Adrenal gland (tissue), 12 donors: ENCODE measurements around the gene MSH5. TPM values are rescaled to one million over a fixed set of nuclear protein-coding genes. Genes with fewer than 3 reads are reported as not detected.

Experiments used
- DNase-seq, 7 donors: peaks; one replicate each; pipeline ENCODE4 v3.0.0-alpha.2; 2019 to 2020
- H3K27ac ChIP-seq, 5 donors: fragments of 200-600 bp; sonication (generic) in 4 of 5; 1 replicate in 3 of 5; 2 replicates in 2 of 5; pipeline versions ENCODE4 v1.5.1 to v1.8.0; 2016 to 2020; ENCODE audit warnings: mild to moderate bottlenecking in 1 of 5
- H3K27me3 ChIP-seq: fragments of 200-600 bp; 2 replicates; pipeline ENCODE4 v1.8.0; 2021
- H3K36me3 ChIP-seq, 2 donors: fragments of 200-600 bp; replicated peaks in 1 of 2; 1 replicate in 1 of 2; 2 replicates in 1 of 2; pipeline versions ENCODE4 v1.5.1 to v1.8.0; 2018 to 2022
- H3K4me1 ChIP-seq, 2 donors: fragments of 200-600 bp; replicated peaks in 1 of 2; 1 replicate in 1 of 2; 2 replicates in 1 of 2; pipeline versions ENCODE4 v1.5.1 to v1.8.0; 2018 to 2021
- H3K4me3 ChIP-seq, 4 donors: fragments of 200-600 bp; sonication (generic) in 3 of 4; one replicate each; pipeline ENCODE4 v1.5.1; 2016 to 2018
- H3K9me3 ChIP-seq, 3 donors: fragments of 200-600 bp; sonication (generic) in 1 of 3; replicated peaks in 1 of 3; 1 replicate in 2 of 3; 2 replicates in 1 of 3; pipeline versions ENCODE4 v1.5.1 to v1.8.0; 2016 to 2021
- CTCF ChIP-seq, 6 experiments: fragments of 450-650 bp in 4 of 6; fragments of 200-600 bp in 2 of 6; sonication (generic) in 1 of 6; IDR thresholded peaks; 1 replicate in 5 of 6; 2 replicates in 1 of 6; pipeline versions ENCODE4 v1.5.1 to v1.8.0; 2016 to 2021; ENCODE audit warnings: antibody characterized with exemption in 6 of 6, mild to moderate bottlenecking in 2 of 6, moderate library complexity in 1 of 6
- POLR2A ChIP-seq, 2 donors: fragments of 450-650 bp; IDR thresholded peaks; one replicate each; pipeline ENCODE4 v1.6.1; 2017; ENCODE audit warnings: antibody characterized with exemption in 2 of 2, mild to moderate bottlenecking in 2 of 2, moderate library complexity in 1 of 2
- WGBS, 4 donors: extraction: QIAGEN DNeasy Blood & Tissue Kit in 2 of 4; methylation state at CpG; one replicate each; pipeline versions ENCODE4 v1.1.5 to v1.1.7; 2013 to 2017; 5-methylcytosine and 5-hydroxymethylcytosine counted together
- intact Hi-C, 2 donors: fragments of 100-400 bp; cut with DNase I; formaldehyde crosslinking; loops; one replicate each; pipeline versions ENCODE4 v1.14.1 to v1.15.0; 2022 to 2023
- polyA plus RNA-seq, 3 donors: library from polyadenylated mRNA; stranded (reverse); fragments of 200-250 nt in 2 of 3; fragments of 350-450 nt in 1 of 3; fragmentation: Illumina TruSeq in 1 of 3; extraction: RNeasy Lipid Tissue Mini Kit (QIAGEN cat#74804) in 1 of 3; gene quantifications; one replicate each; pipeline ENCODE4 v1.2.3, GENCODE V29; 2013 to 2014
- total RNA-seq, 9 donors: library from RNA; depleted of rRNA in 4 of 9; stranded (reverse); fragments of >200 nt in 4 of 9; fragments of 120-200 nt in 1 of 9; fragmentation: NEBNext Ultra II Directional in 1 of 9; extraction: Animal tissue kit (Norgen Biotek cat#: 25700) in 1 of 9; gene quantifications; one replicate each; pipeline versions ENCODE4 v1.1.0 to v1.2.4, GENCODE V29; 2013 to 2023
- donor health status: healthy with polysubstance abuse.
- donor health status: Bipolar disorder and iron deficiency.
- donor health status: DM: yes; HTN: yes; CAD: no.
- donor health status: DM: no; HTN: no; CAD: no.
- donor health status: DM: no; HTN: no; CAD: no.
- donor health status: DM: yes; HTN: yes; CAD: no.

MSH5 gene
- total and polyA plus RNA-seq, 12 donors, result 3.0 to 24.5 (median 6.4) TPM

- no peaks in the 10 kb centered on the region for H3K9me3 ChIP-seq
- intact Hi-C loops, result no loop called here
- no peaks in the 10 kb centered on the region for H3K4me1 ChIP-seq
- H3K27ac ChIP-seq, result no peak overlapping the region
- no peaks in the 10 kb centered on the region for H3K36me3 ChIP-seq
- WGBS, 4 donors, result 91 to 95% (median 93%) methylated on average over 5 of the region's 5 CpGs
- H3K27me3 ChIP-seq, result no peaks in the 10 kb centered on the region
- DNase-seq, result no peak
- no peak overlapping the region for H3K4me3 ChIP-seq
- TF ChIP-seq CTCF (IDR thresholded peaks at IDR 0.05) (no peak), POLR2A (IDR thresholded peaks at IDR 0.05) (no peak)
Observed at GRCh38 chr6:31760790-31761189, 21.0 kb downstream of the MSH5 start.

GRCh38 chr6:31761343-31761742 is 21.5 kb downstream of the MSH5 start:
- DNase-seq, result no peak
- Histone ChIP-seq H3K4me3 (no peak overlapping the region), H3K27me3 (no peaks in the 10 kb centered on the region), H3K36me3 (no peaks in the 10 kb centered on the region), H3K27ac (no peak overlapping the region), H3K4me1 (no peaks in the 10 kb centered on the region), H3K9me3 (no peaks in the 10 kb centered on the region)
- intact Hi-C loops, result no loop called here
- TF ChIP-seq CTCF (IDR thresholded peaks at IDR 0.05), result no peak
- TF ChIP-seq POLR2A (IDR thresholded peaks at IDR 0.05), result no peak
- 94 to 98% (median 96%) methylated on average over 4 to 8 of the region's 8 CpGs for WGBS, 4 donors

GRCh38 chr6:31762356-31762755 is 22.6 kb downstream of the MSH5 start, which contains the start of gene SAPCD1:
Gene SAPCD1 (plus strand): TSS chr6:31762656. CDS start chr6:31763055, 399 bp downstream.
- peak within 1 kb of the TSS in 1 of 5 donors; percentile 1 for H3K27ac ChIP-seq
- DNase-seq, result no peak
- no peaks in the 10 kb centered on the region for H3K4me1 ChIP-seq
- 80 to 92% (median 84%) methylated on average over 4 of the region's 4 CpGs for WGBS, 4 donors
- no peak within 1 kb of the TSS for H3K4me3 ChIP-seq
- no peaks in the 10 kb centered on the region for H3K36me3 ChIP-seq
- H3K27me3 ChIP-seq, result no peaks in the 10 kb centered on the region
- no peaks in the 10 kb centered on the region for H3K9me3 ChIP-seq
- TF ChIP-seq POLR2A (IDR thresholded peaks at IDR 0.05) (no peak), CTCF (IDR thresholded peaks at IDR 0.05) (no peak)
- intact Hi-C loops, result no loop called here

- Histone ChIP-seq H3K36me3 (no peaks in the 10 kb centered on the region), H3K4me3 (no peak overlapping the region), H3K27ac (peak overlapping the region in 1 of 5 donors; percentile 1), H3K9me3 (no peaks in the 10 kb centered on the region), H3K27me3 (no peaks in the 10 kb centered on the region), H3K4me1 (no peaks in the 10 kb centered on the region)
- DNase-seq, result no peak
- intact Hi-C loops, result no loop called here
- TF ChIP-seq POLR2A (IDR thresholded peaks at IDR 0.05), result no peak
- no peak for TF ChIP-seq CTCF (IDR thresholded peaks at IDR 0.05)
- 69 to 85% (median 77%) methylated on average over 2 to 8 of the region's 8 CpGs for WGBS, 4 donors
Observed at GRCh38 chr6:31762878-31763618, 23.2 kb downstream of the MSH5 start.
